A549 (cell line): ENCODE results near the gene INTS4.
"Not testable (repeated sequence)": the region's sequence is repeated elsewhere in the genome, so short reads cannot be mapped to it uniquely, and the experiment has no call there.

Experiments
- CBX8 ChIP-seq: fragments of 200-600 bp; sonication (generic); IDR thresholded peaks from 2 replicates; pipeline ENCODE4 v1.6.1; 2016
- CHD2 ChIP-seq: fragments of 150-350 bp; IDR thresholded peaks from 2 replicates; pipeline ENCODE4 v1.6.1; 2014; ENCODE audit warnings: low read length; ENCODE audit not compliant: partially characterized antibody
- EP300 ChIP-seq, 2 experiments: fragments of >200 bp; sonication (Bioruptor Twin); formaldehyde crosslinking; IDR thresholded peaks; 2 replicates in 1 of 2; 3 replicates in 1 of 2; pipeline ENCODE4 v1.6.1; 2016 to 2017
- ESRRA ChIP-seq: fragments of 150-350 bp; IDR thresholded peaks from 2 replicates; pipeline ENCODE4 v1.6.1; 2014; ENCODE audit warnings: mild to moderate bottlenecking, low read length, borderline replicate concordance
- MAFK ChIP-seq: fragments of 450-650 bp; IDR thresholded peaks from 2 replicates; pipeline ENCODE4 v1.6.1; 2014; ENCODE audit not compliant: partially characterized antibody
- MYC ChIP-seq: IDR thresholded peaks from 2 replicates; pipeline ENCODE4 v1.6.1; 2012; ENCODE audit warnings: mild to moderate bottlenecking, inconsistent platforms, low read length, improper control_type of control experiment, borderline replicate concordance
- NFE2L2 ChIP-seq: fragments of 150-350 bp; conservative IDR thresholded peaks from 2 replicates; pipeline ENCODE4 v1.6.1; 2014; ENCODE audit warnings: low read length
- POLR2A ChIP-seq: IDR thresholded peaks from 2 replicates; pipeline ENCODE4 v1.6.1; 2012; ENCODE audit warnings: mild to moderate bottlenecking, low read length
- POLR2AphosphoS2 ChIP-seq: conservative IDR thresholded peaks from 2 replicates; pipeline ENCODE4 v1.6.1; 2012; ENCODE audit warnings: low read length, improper control_type of control experiment, inconsistent platforms
- RFX5 ChIP-seq: fragments of 450-650 bp; IDR thresholded peaks from 2 replicates; pipeline ENCODE4 v1.7.1; 2014; ENCODE audit warnings: antibody characterized with exemption, mild to moderate bottlenecking, moderate library complexity
- ZFP36 ChIP-seq: fragments of 450-650 bp; IDR thresholded peaks from 2 replicates; pipeline ENCODE4 v1.6.1; 2014; ENCODE audit warnings: borderline replicate concordance; ENCODE audit not compliant: partially characterized antibody
- TF ChIP-seq, protein P1 (sequence below): fragments of >200 bp; sonication (Bioruptor Twin); formaldehyde crosslinking; IDR thresholded peaks from 3 replicates; pipeline ENCODE4 v1.5.1; 2016
- TF ChIP-seq, protein P2 (sequence below): fragments of >200 bp; sonication (Bioruptor Twin); formaldehyde crosslinking; IDR thresholded peaks from 3 replicates; pipeline ENCODE4 v1.6.1; 2016

DNA sequence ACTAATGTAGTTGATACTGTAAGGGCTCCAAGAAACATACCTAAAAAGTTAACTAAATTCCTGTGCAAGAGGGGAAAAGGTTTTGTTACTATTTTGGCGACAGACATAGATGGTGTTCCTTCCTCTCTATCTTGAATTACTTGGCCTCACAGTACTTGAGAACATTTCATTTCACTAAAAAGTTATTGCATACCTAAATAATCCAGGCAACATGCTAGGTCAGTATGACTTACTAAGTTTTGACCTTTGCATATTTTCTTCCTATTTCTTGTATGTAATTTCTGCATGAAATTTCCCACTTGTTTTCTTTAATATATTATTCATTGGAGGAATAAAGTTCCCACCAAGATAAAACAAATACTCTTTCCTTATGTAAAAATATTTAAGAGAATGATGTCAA lies 99.5 kb downstream of the INTS4 start:
- TF ChIP-seq ESRRA; RFX5; EP300 (IDR thresholded peaks at IDR 0.05); ZFP36; MAFK; POLR2A; CBX8; POLR2AphosphoS2; CHD2; NFE2L2; MYC: not testable (repeated sequence)
- TF ChIP-seq, protein P1, sequence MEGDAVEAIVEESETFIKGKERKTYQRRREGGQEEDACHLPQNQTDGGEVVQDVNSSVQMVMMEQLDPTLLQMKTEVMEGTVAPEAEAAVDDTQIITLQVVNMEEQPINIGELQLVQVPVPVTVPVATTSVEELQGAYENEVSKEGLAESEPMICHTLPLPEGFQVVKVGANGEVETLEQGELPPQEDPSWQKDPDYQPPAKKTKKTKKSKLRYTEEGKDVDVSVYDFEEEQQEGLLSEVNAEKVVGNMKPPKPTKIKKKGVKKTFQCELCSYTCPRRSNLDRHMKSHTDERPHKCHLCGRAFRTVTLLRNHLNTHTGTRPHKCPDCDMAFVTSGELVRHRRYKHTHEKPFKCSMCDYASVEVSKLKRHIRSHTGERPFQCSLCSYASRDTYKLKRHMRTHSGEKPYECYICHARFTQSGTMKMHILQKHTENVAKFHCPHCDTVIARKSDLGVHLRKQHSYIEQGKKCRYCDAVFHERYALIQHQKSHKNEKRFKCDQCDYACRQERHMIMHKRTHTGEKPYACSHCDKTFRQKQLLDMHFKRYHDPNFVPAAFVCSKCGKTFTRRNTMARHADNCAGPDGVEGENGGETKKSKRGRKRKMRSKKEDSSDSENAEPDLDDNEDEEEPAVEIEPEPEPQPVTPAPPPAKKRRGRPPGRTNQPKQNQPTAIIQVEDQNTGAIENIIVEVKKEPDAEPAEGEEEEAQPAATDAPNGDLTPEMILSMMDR = not testable (repeated sequence)
- TF ChIP-seq, protein P2, sequence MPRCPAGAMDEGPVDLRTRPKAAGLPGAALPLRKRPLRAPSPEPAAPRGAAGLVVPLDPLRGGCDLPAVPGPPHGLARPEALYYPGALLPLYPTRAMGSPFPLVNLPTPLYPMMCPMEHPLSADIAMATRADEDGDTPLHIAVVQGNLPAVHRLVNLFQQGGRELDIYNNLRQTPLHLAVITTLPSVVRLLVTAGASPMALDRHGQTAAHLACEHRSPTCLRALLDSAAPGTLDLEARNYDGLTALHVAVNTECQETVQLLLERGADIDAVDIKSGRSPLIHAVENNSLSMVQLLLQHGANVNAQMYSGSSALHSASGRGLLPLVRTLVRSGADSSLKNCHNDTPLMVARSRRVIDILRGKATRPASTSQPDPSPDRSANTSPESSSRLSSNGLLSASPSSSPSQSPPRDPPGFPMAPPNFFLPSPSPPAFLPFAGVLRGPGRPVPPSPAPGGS = not testable (repeated sequence)
